Mesothelial cell of epicardium (in vitro differentiated cells): ENCODE data around the gene CAMK1. TPM values are rescaled to one million over a fixed set of nuclear protein-coding genes. Genes with fewer than 3 reads are reported as not detected.

Experiments used
- DNase-seq, 2 experiments: peaks; one replicate each; pipeline ENCODE4 v3.0.0; 2021; ENCODE audit warnings: low spot score in 2 of 2; ENCODE audit not compliant: unreplicated experiment in 2 of 2
- H3K27ac Mint-ChIP-seq: 2 replicates; pipeline ENCODE4 v1.8.0; 2021; ENCODE audit warnings: mixed read lengths
- H3K27me3 Mint-ChIP-seq: 2 replicates; pipeline ENCODE4 v1.8.0; 2021; ENCODE audit warnings: low read depth, mixed read lengths
- H3K36me3 Mint-ChIP-seq: 2 replicates; pipeline ENCODE4 v1.8.0; 2021; ENCODE audit warnings: mixed read lengths
- H3K4me1 Mint-ChIP-seq: 2 replicates; pipeline ENCODE4 v1.8.0; 2021; ENCODE audit warnings: mixed read lengths
- H3K4me3 Mint-ChIP-seq: 2 replicates; pipeline ENCODE4 v1.8.0; 2021; ENCODE audit warnings: mild to moderate bottlenecking, moderate library complexity, mixed read lengths
- H3K9me3 Mint-ChIP-seq: 2 replicates; pipeline ENCODE4 v1.8.0; 2021; ENCODE audit warnings: mixed read lengths
- total RNA-seq: library from RNA; stranded (reverse); gene quantifications from 3 replicates; pipeline ENCODE4 v1.2.1, GENCODE V29; 2021
- TF ChIP-seq, protein P1 (sequence below): fragments of 200-600 bp; sonication (generic); IDR thresholded peaks from one replicate; pipeline ENCODE4 v1.5.0; 2021; ENCODE audit warnings: antibody characterized with exemption; ENCODE audit not compliant: unreplicated experiment

The CAMK1 gene
- total RNA-seq, 1 donor from 2014 or later = 9.7 TPM

DNA sequence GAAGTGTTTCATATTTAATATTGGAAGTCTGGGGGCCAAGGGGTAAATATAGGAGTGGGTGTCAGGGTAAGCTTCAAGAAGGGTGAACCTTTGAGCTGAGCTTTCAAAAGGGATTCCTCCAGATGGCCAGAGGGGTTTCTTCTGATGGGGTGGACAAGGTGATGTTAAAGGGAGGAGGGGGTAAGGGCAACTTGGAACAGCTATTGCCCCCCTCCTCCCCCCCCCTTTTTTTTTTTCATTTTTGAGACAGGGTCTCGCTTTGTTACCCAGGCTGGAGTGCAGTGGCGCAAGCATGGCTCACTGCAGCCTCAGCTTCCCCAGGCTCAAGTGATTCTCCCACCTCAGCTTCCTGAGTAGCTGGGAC, 38.2 kb upstream of the CAMK1 start:
- Mint-ChIP-seq H3K9me3 (no peaks in the 10 kb centered on the region), H3K27ac (peak overlapping the region; percentile 98), H3K36me3 (peaks cover 17% of the 10 kb centered on the region), H3K4me1 (peaks cover 22% of the 10 kb centered on the region), H3K27me3 (no peaks in the 10 kb centered on the region), H3K4me3 (no peak overlapping the region)
- TF ChIP-seq, protein P1, sequence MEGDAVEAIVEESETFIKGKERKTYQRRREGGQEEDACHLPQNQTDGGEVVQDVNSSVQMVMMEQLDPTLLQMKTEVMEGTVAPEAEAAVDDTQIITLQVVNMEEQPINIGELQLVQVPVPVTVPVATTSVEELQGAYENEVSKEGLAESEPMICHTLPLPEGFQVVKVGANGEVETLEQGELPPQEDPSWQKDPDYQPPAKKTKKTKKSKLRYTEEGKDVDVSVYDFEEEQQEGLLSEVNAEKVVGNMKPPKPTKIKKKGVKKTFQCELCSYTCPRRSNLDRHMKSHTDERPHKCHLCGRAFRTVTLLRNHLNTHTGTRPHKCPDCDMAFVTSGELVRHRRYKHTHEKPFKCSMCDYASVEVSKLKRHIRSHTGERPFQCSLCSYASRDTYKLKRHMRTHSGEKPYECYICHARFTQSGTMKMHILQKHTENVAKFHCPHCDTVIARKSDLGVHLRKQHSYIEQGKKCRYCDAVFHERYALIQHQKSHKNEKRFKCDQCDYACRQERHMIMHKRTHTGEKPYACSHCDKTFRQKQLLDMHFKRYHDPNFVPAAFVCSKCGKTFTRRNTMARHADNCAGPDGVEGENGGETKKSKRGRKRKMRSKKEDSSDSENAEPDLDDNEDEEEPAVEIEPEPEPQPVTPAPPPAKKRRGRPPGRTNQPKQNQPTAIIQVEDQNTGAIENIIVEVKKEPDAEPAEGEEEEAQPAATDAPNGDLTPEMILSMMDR = no peak
- DNase-seq = no peak

DNA sequence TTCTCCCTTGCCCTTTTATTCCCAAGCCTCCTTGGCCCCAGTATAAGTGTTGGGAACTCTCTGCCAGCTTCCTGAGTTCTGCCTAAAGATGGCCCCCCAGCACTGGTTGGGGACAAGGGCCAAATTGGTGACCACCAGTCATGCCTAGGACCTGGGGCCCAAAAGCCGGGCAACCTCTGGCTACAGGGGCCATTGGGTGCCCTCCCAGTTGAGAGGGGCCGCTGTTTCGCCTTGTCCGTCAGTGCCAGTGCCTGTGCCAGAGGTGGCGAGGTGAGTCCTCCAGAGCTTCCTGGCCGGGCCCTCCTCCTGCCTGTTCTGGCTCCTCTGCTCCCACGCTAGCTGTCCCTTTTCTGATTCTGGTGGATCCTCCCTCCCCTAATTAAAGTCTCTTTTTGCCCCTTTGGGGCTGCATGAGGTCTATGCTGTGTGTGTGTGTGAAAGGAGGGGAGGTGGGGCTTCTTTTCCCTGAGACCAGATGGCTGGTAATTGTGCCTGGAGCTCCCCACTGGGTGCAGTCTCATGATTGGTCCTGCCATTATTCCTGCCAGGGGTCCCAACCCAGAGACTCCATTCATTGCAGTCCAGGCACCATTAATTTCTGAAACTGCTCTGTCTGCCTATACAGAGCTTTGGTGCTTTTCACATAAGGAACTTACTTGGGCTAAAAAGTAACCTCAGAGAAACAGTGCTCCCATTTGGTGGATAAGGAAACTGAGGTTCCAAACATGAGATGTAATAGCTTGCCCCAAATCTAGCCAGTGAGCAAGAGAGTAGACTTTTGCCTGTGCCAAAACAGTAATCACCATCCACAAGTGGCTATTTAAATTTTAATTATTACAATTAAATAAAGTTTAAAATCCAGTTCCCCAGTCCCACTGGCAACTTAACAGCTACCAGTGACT, 37.2 kb upstream of the CAMK1 start:
- peaks cover 18% of the 10 kb centered on the region for H3K36me3 Mint-ChIP-seq
- H3K9me3 Mint-ChIP-seq = no peaks in the 10 kb centered on the region
- no peak for DNase-seq
- TF ChIP-seq, protein P1 = no peak
- no peaks in the 10 kb centered on the region for H3K27me3 Mint-ChIP-seq
- no peak overlapping the region for H3K4me3 Mint-ChIP-seq
- H3K4me1 Mint-ChIP-seq = peaks cover 22% of the 10 kb centered on the region
- H3K27ac Mint-ChIP-seq = peak overlapping the region; percentile 60

DNA sequence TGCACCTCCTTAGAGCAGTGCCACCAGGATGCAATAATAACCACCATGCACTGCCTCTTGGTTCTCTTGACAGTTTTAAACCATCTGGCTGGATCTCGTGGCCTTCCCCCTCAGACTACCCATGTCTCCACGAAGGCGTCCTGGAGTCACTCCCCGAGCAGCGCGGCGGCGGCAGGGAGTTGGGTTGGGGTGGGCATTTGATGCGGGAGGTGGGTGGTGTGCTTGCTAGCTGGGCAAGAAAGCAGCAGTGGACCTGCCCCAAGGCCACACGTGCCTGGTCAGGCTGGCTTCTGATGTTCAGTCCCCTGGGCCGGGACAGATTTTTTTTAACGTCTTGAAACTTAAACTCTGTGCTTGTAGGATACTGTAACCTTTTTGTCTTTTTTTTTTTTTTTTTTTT, 36.4 kb upstream of the CAMK1 start:
- H3K4me3 Mint-ChIP-seq = no peak overlapping the region
- no peak overlapping the region for H3K27ac Mint-ChIP-seq
- no peaks in the 10 kb centered on the region for H3K27me3 Mint-ChIP-seq
- peaks cover 20% of the 10 kb centered on the region for H3K36me3 Mint-ChIP-seq
- no peak for DNase-seq
- peaks cover 16% of the 10 kb centered on the region for H3K4me1 Mint-ChIP-seq
- TF ChIP-seq, protein P1 = no peak
- H3K9me3 Mint-ChIP-seq = no peaks in the 10 kb centered on the region

DNA sequence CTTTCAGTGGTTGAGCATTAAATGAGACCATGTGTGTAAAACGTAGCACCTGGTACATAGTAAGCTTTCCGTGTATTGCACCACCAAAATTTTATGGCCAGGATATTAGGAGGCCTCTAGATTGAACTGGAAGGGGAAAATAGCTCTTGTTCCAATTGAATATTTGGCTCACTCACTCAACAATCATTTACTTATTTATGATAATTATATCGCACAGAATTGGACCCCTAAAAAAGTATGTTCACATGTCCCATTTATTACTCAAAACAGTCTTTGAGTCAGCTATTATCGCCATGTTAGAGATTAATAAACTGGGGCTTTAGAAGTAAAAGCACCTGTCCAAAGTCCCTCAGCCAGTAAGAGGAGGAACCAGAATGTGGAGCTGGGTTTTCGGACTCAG, 35.2 kb upstream of the CAMK1 start:
- H3K4me3 Mint-ChIP-seq = no peak overlapping the region
- TF ChIP-seq, protein P1 = no peak
- no peaks in the 10 kb centered on the region for H3K27me3 Mint-ChIP-seq
- H3K9me3 Mint-ChIP-seq = no peaks in the 10 kb centered on the region
- DNase-seq = no peak
- peaks cover 6% of the 10 kb centered on the region for H3K4me1 Mint-ChIP-seq
- no peak overlapping the region for H3K27ac Mint-ChIP-seq
- peaks cover 20% of the 10 kb centered on the region for H3K36me3 Mint-ChIP-seq

DNA sequence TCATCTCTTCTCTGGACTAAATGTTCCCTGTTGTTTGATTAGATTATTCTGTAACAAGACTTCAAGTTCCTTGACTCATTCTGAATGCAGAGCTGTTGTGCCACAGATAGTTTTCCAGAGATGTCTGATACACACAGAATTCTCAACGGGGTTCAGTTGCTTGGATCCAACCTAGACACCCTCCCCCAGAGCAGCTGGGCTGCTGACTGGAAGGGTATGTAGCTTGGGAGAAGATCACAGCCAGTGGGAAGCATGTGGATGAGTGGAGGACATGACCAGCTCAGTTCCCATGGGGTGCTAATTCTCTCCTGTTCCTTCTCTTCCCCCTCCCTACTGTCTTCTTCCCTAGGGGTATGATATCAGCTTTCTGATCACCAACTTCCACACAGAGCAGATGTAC, 33.7 kb upstream of the CAMK1 start:
- Mint-ChIP-seq H3K4me1 (no peaks in the 10 kb centered on the region), H3K27me3 (no peaks in the 10 kb centered on the region), H3K27ac (no peak overlapping the region), H3K4me3 (no peak overlapping the region), H3K9me3 (no peaks in the 10 kb centered on the region), H3K36me3 (peaks cover 20% of the 10 kb centered on the region)
- no peak for DNase-seq
- TF ChIP-seq, protein P1 = no peak
